Neural progenitor cell (in vitro differentiated cells): Measurements from ENCODE around the gene SHISA3.

Source experiments
- CTCF ChIP-seq: fragments of 200-600 bp; sonication (generic); IDR thresholded peaks from 2 replicates; pipeline ENCODE4 v1.5.1; 2017; ENCODE audit warnings: antibody characterized with exemption, mild to moderate bottlenecking
- EZH2 ChIP-seq: fragments of 200-600 bp; sonication (generic); IDR thresholded peaks from 2 replicates; pipeline ENCODE4 v1.6.1; 2017; ENCODE audit warnings: antibody characterized with exemption, mild to moderate bottlenecking, moderate library complexity

GRCh38 chr4:42442601-42443000 lies 45.3 kb downstream of the SHISA3 start:
- TF ChIP-seq CTCF, result no peak
- no peak for TF ChIP-seq EZH2
